HepG2 (cell line): ENCODE measurements around the gene LIM2.

Experiments used
- CEBPZ ChIP-seq: IDR thresholded peaks from 2 replicates; pipeline ENCODE4 v1.6.1; 2012; ENCODE audit warnings: low read length, improper control_type of control experiment
- CREB1 ChIP-seq, 2 experiments: fragments of 450-650 bp in 1 of 2; IDR thresholded peaks; 2 replicates each; pipeline ENCODE4 v1.6.1; 2016 to 2017; ENCODE audit warnings: control low read depth in 1 of 2, mild to moderate bottlenecking in 1 of 2, missing compliant biosample characterization in 1 of 2, missing genetic modification characterization in 1 of 2
- ETV6 ChIP-seq: sonication (generic); formaldehyde crosslinking; conservative IDR thresholded peaks from 2 replicates; pipeline ENCODE4 v1.4.0; 2020; ENCODE audit warnings: missing genetic modification reagents
- KDM1A ChIP-seq: IDR thresholded peaks from 2 replicates; pipeline ENCODE4 v1.6.1; 2016; ENCODE audit warnings: missing compliant biosample characterization
- PHF20 ChIP-seq: sonication (generic); formaldehyde crosslinking; IDR thresholded peaks from 2 replicates; pipeline ENCODE4 v1.5.0; 2020; ENCODE audit warnings: mild to moderate bottlenecking, missing genetic modification reagents
- POLR2A ChIP-seq, 2 experiments: IDR thresholded peaks; 2 replicates each; pipeline ENCODE4 v1.6.1; 2011; ENCODE audit warnings: low read depth in 2 of 2, low read length in 2 of 2, mild to moderate bottlenecking in 1 of 2, moderate library complexity in 1 of 2; ENCODE audit not compliant: insufficient read depth in 1 of 2
- RELA ChIP-seq: sonication (generic); formaldehyde crosslinking; IDR thresholded peaks from 2 replicates; pipeline ENCODE4 v1.4.0; 2020; ENCODE audit warnings: missing genetic modification reagents
- SYNCRIP ChIP-seq: fragments of 200-400 bp; formaldehyde crosslinking; IDR thresholded peaks from 2 replicates; pipeline ENCODE4 v1.6.1; 2018; ENCODE audit warnings: mild to moderate bottlenecking, low read depth, low read length; ENCODE audit not compliant: insufficient read depth
- TAF1 ChIP-seq: sonication (generic); formaldehyde crosslinking; IDR thresholded peaks from 2 replicates; pipeline ENCODE4 v1.4.0; 2020; ENCODE audit warnings: missing genetic modification reagents
- TP53 ChIP-seq: sonication (generic); formaldehyde crosslinking; conservative IDR thresholded peaks from 2 replicates; pipeline ENCODE4 v1.4.0; 2020; ENCODE audit warnings: missing genetic modification reagents
- ZMYM3 ChIP-seq: sonication (generic); formaldehyde crosslinking; IDR thresholded peaks from 2 replicates; pipeline ENCODE4 v1.5.1; 2020; ENCODE audit warnings: mild to moderate bottlenecking, missing genetic modification reagents
- ZNF510 ChIP-seq: sonication (generic); formaldehyde crosslinking; IDR thresholded peaks from 2 replicates; pipeline ENCODE4 v1.4.0; 2020; ENCODE audit warnings: low read depth, mild to moderate bottlenecking, missing genetic modification reagents

- TF ChIP-seq ZMYM3 (CRISPR knock-in tag) (no peak; the same call in 1 of the 2 replicates), RELA (CRISPR knock-in tag) (peak; percentile 96), SYNCRIP (no peak), ETV6 (CRISPR knock-in tag) (peak; percentile 98), TAF1 (peak; percentile 33; the same call in 1 of the 2 replicates), CREB1 (IDR thresholded peaks at IDR 0.05) (no peak), CREB1 (CRISPR knock-in tag; IDR thresholded peaks at IDR 0.05) (no peak), TP53 (CRISPR knock-in tag) (peak; percentile 78), POLR2A (IDR thresholded peaks at IDR 0.05; ENCODE audit: insufficient read depth in 1 of 2, low read depth in 2 of 2, low read length in 2 of 2) (no peak), PHF20 (peak; percentile 70), CEBPZ (no peak), KDM1A (CRISPR knock-in tag) (no peak), ZNF510 (CRISPR knock-in tag) (peak; percentile 98; the same call in 1 of the 2 replicates)
Measured at GRCh38 chr19:51422053-51422448, 34.3 kb upstream of the LIM2 start.
